HepG2 (cell line): ENCODE data around the gene LAMP2.

ENCODE experiments used
- CTCF ChIP-seq: sonication (generic); formaldehyde crosslinking; IDR thresholded peaks from 2 replicates; pipeline ENCODE4 v1.5.0; 2020; ENCODE audit warnings: mild to moderate bottlenecking, missing genetic modification reagents, moderate library complexity
- EZH2 ChIP-seq: conservative IDR thresholded peaks from 2 replicates; pipeline ENCODE4 v1.6.1; 2012; ENCODE audit warnings: mild to moderate bottlenecking, low read depth, low read length, moderate library complexity
- MTF1 ChIP-seq: sonication (generic); formaldehyde crosslinking; IDR thresholded peaks from 2 replicates; pipeline ENCODE4 v1.5.0; 2020; ENCODE audit warnings: missing genetic modification reagents
- ZHX1 ChIP-seq: sonication (generic); formaldehyde crosslinking; IDR thresholded peaks from 2 replicates; pipeline ENCODE4 v1.8.1; 2022; ENCODE audit warnings: low read depth, mild to moderate bottlenecking, missing genetic modification reagents

GRCh38 chrX:120426599-120426998 is 42.5 kb downstream of the LAMP2 start:
- TF ChIP-seq EZH2: no peak
- no peak for TF ChIP-seq ZHX1 (CRISPR knock-in tag)
- TF ChIP-seq CTCF (CRISPR knock-in tag): no peak
- no peak for TF ChIP-seq MTF1
